Ramos (cell line): ENCODE measurements around the gene SLC6A9.

ENCODE experiments used
- in situ Hi-C: fragments of 300-500 bp; cut with MboI; formaldehyde crosslinking; loops from one replicate; pipeline ENCODE4 v1.14.3; 2022; ENCODE audit warnings: low sequenced_read_pairs; ENCODE audit not compliant: unreplicated experiment

SLC6A9 gene

DNA sequence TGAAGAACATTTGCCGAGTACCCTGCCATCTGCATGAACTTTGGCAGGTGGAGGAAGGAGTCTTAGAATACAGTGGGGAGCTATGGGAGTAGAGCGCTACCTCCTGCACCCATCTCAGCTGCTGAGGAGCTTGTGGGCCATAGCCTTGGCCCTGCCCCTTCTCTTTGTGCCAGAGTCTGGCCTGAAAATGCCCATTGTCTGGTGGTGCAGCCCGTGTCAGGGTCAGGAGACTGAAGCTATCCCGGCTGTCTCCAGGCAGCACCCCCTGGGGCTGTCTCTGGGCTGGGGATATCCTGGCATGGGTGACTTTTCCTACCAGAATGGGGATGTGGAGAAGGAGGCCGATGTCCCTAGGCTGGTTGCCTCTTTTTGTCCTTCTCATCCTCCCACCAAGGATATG, 77.2 kb downstream of the SLC6A9 start:
- in situ Hi-C loops = no loop called here

GRCh38 chr1:43953361-43953760, 77.9 kb downstream of the SLC6A9 start:
- in situ Hi-C loops = no loop called here

DNA sequence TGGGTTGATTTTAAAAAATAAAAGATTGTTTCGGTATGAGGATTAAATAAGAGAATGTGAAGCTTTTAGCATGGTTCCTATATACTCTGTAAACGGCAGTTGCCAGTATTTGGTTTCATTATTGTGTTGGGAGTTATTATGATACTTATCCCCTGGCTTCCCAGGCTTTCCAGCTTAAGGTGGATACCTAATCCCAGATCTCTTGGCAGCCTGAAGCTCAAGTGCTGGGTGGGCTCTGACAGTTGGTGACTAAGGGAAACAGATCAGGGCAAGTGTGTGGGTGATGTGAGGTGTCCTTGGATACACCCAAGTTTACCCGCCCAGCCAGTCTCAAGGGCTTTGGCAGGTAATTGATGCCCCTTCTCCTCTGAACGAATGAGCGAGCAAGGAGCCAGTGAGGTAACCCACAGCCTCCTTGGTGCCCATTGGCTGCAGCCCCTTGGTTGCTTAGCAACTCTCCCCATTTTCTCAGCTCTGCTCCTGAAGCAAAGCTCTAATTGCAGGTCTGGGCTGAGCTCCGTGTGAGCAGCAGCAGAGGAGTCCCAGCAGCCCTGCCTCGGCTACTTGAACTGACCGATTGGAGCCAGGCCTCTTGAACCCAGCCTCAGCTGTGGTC, 78.4 kb downstream of the SLC6A9 start:
- in situ Hi-C loops = no loop called here

DNA sequence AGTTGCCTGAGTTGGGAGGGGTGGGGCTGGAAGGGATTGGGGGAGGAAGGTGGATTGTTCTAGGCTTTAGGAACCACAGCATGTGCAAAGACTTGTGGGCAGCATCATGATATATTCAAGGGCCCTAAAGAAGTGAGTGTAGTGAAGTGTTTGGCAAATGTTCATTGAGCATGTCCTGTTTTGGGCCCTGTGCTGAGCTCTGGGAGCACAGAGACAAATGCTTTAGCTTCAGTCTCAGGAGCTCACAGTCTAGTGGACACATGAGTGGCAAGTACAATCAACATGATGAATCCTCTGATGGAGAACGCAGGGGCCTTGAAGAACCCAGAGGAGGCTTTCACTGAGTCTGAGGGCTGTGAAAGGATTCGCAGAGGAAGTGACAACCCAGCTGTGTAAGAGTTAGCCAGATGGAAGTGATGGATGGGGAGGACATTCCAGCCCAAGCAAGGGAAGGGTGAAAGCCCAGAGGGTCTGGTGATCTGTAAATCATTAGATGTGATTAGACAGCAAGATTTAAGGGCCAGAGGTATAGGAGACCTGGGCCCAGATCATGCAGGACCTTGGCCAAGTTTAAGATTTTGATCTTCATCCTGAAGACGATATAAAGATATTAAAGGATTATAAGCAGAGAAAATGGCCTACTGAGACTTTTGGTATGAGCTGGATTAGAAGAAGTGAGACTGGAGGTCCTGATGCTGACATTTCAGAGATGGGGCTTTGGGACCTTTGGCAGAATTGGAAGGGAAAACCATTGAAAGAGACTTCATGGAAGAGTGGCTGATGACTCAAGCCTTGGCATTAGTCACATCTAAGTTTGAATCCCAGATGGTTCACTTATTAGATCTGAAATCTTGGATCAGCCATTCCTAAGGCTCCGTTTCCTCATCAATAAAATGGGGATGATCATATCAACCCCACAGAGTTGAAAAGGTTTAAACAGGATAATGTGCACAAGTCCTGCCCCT, 80.0 kb downstream of the SLC6A9 start:
- in situ Hi-C loops = no loop called here

DNA sequence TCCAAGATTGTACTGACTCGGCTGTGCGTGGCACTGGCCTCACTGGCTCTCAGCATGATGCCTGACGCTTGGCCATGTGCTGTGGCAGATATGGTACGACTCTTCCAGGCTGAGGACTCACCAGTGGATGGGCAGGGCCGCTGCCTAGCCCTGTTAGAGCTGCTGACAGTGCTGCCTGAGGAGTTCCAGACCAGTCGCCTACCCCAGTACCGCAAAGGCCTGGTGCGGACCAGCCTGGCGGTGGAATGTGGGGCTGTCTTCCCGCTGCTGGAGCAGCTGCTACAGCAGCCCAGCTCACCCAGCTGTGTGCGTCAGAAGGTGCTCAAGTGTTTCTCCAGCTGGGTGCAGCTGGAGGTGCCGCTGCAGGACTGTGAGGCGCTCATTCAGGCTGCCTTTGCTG, 81.6 kb downstream of the SLC6A9 start:
- in situ Hi-C loops = no loop called here

GRCh38 chr1:43947874-43948437, 83.3 kb downstream of the SLC6A9 start:
- in situ Hi-C loops = no loop called here

DNA sequence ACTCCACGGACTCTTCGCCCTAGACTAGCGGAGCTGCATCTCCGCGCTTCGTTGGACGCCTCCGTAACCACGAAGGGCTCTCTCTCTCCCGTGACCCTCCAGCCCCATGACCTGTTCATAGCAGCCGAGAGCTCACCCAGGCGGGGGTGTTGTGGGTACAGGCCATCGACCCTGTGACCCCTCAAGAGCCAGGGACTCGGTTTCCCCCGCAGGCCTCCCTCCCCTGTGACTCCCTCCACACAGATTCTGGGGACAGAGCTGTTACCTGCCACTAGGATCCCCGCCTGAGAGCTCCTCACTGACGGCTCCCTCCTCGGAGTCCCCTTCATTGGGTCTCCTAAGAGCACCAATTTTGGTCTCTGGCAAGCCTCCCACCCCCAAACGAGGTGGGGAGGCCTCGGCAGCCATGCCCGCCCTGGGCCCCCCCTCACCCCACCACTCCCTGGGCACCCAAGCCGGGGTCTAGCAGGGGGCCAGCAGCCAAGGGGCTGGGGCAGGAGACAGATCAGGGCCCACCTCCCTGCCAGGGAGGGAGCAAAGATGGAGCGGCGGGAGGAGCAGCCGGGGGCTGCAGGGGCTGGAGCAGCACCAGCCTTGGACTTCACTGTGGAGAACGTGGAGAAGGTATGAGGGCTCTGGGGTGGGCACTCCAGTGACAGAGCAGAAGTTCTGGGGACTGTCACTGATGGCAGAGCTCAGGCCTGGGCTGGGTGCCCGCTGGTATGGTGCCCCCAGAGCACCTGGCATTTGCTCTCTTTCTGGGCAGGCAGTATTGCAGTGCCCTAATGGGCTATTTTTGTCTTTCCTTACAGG, 84.0 kb downstream of the SLC6A9 start:
- in situ Hi-C loops = no loop called here
